Transverse colon (tissue), 4 donors: ENCODE measurements around the gene KPRP. TPM values are rescaled to one million over a fixed set of nuclear protein-coding genes. Genes with fewer than 3 reads are reported as not detected.

Experiments used
- DNase-seq: peaks from one replicate; pipeline ENCODE4 v3.0.0-alpha.2; 2019
- H3K27ac ChIP-seq, 4 donors: fragments of 200-600 bp; sonication (generic); 2 replicates each; pipeline ENCODE4 v1.5.1; 2016 to 2018; ENCODE audit warnings: inconsistent platforms in 4 of 4
- H3K27me3 ChIP-seq: fragments of 200-600 bp; sonication (generic); 2 replicates; pipeline ENCODE4 v1.5.1; 2017; ENCODE audit warnings: inconsistent platforms
- H3K36me3 ChIP-seq, 4 donors: fragments of 200-600 bp; sonication (generic); 2 replicates each; pipeline ENCODE4 v1.5.1; 2017 to 2019; ENCODE audit warnings: inconsistent platforms in 4 of 4
- H3K4me1 ChIP-seq, 4 donors: fragments of 200-600 bp; sonication (generic); 2 replicates each; pipeline ENCODE4 v1.5.1; 2017 to 2020; ENCODE audit warnings: inconsistent platforms in 4 of 4
- H3K4me3 ChIP-seq, 4 donors: fragments of 200-600 bp; sonication (generic); 1 replicate in 1 of 4; 2 replicates in 3 of 4; pipeline versions ENCODE4 v1.5.1 to v1.6.1; 2017 to 2019; ENCODE audit warnings: inconsistent platforms in 4 of 4
- H3K9me3 ChIP-seq, 2 donors: fragments of 200-600 bp; sonication (generic); 2 replicates each; pipeline ENCODE4 v1.5.1; 2017 to 2019; ENCODE audit warnings: inconsistent platforms in 2 of 2
- EP300 ChIP-seq: sonication (generic); formaldehyde crosslinking; IDR thresholded peaks from one replicate; pipeline ENCODE4 v1.6.1; 2017; ENCODE audit warnings: antibody characterized with exemption, low read depth
- POLR2A ChIP-seq: fragments of 450-650 bp; IDR thresholded peaks from one replicate; pipeline ENCODE4 v1.6.1; 2016; ENCODE audit warnings: antibody characterized with exemption, mild to moderate bottlenecking, moderate library complexity
- POLR2AphosphoS5 ChIP-seq, 3 donors: sonication (generic); formaldehyde crosslinking; IDR thresholded peaks; one replicate each; pipeline ENCODE4 v1.6.1; 2016; ENCODE audit warnings: antibody characterized with exemption in 3 of 3
- WGBS, 2 donors: methylation state at CpG; one replicate each; pipeline ENCODE4 v1.1.5; 2018; ENCODE audit warnings: low coverage in 1 of 2; 5-methylcytosine and 5-hydroxymethylcytosine counted together
- in situ Hi-C, 4 donors: fragments of 200-750 bp; cut with MboI; loops; one replicate each; pipeline versions ENCODE4 v1.15.0 to v1.15.1; 2017; ENCODE audit warnings: low sequenced_read_pairs in 3 of 4, low pct_ligation_motif_present in 1 of 4, low pct_unique_long_range_greater_than_20kb in 1 of 4
- intact Hi-C: fragments of 100-400 bp; cut with DNase I; formaldehyde crosslinking; loops from one replicate; pipeline ENCODE4 v1.15.1; 2023; ENCODE audit warnings: low total_unique reads
- total RNA-seq, 4 donors: library from RNA; depleted of rRNA; stranded (reverse); fragments of >200 nt; gene quantifications; one replicate each; pipeline ENCODE4 v1.1.0, GENCODE V29; 2016
- TF ChIP-seq, protein P1 (sequence below), 5 experiments: fragments of 200-600 bp in 3 of 5; fragments of 450-650 bp in 2 of 5; sonication (generic) in 3 of 5; IDR thresholded peaks; 1 replicate in 2 of 5; 2 replicates in 3 of 5; pipeline ENCODE4 v1.5.1; 2016 to 2017; ENCODE audit warnings: antibody characterized with exemption in 5 of 5, inconsistent platforms in 3 of 5, mild to moderate bottlenecking in 2 of 5, moderate library complexity in 1 of 5

The KPRP gene
- total RNA-seq, 4 donors from 2014 or later: not detected

DNA sequence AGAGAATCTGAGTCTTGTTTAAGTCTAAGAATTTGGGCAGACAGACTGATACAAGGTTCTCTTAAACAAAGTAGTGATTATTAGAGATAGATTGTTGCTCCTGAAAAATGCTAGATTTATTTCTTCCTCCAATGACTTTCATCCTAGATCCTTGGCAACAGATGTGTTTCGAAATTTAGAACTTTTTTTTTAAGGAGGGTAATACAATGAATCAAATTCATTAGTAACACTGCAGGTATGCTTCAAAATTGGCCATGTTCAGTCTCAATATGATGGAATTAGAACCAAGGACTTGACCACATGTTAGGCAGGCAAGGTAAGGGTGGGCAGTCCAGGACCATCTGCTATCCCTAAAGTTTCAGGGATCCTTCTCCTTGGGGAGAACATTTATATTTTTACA is 12.6 kb downstream of the KPRP start:
- Histone ChIP-seq H3K9me3 (no peaks in the 10 kb centered on the region), H3K27me3 (no peaks in the 10 kb centered on the region), H3K27ac (no peak overlapping the region), H3K36me3 (no peaks in the 10 kb centered on the region), H3K4me1 (no peaks in the 10 kb centered on the region), H3K4me3 (no peak overlapping the region)
- DNase-seq: no peak
- TF ChIP-seq, protein P1, sequence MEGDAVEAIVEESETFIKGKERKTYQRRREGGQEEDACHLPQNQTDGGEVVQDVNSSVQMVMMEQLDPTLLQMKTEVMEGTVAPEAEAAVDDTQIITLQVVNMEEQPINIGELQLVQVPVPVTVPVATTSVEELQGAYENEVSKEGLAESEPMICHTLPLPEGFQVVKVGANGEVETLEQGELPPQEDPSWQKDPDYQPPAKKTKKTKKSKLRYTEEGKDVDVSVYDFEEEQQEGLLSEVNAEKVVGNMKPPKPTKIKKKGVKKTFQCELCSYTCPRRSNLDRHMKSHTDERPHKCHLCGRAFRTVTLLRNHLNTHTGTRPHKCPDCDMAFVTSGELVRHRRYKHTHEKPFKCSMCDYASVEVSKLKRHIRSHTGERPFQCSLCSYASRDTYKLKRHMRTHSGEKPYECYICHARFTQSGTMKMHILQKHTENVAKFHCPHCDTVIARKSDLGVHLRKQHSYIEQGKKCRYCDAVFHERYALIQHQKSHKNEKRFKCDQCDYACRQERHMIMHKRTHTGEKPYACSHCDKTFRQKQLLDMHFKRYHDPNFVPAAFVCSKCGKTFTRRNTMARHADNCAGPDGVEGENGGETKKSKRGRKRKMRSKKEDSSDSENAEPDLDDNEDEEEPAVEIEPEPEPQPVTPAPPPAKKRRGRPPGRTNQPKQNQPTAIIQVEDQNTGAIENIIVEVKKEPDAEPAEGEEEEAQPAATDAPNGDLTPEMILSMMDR (IDR thresholded peaks at IDR 0.05): no peak
- TF ChIP-seq EP300: no peak
- TF ChIP-seq POLR2AphosphoS5 (IDR thresholded peaks at IDR 0.05): no peak
- TF ChIP-seq POLR2A: no peak
- intact Hi-C loops: no loop called here
- 67 to 70% methylated on average over 1 of the region's 1 CpG for WGBS, 2 donors
- in situ Hi-C loops: no loop called here

DNA sequence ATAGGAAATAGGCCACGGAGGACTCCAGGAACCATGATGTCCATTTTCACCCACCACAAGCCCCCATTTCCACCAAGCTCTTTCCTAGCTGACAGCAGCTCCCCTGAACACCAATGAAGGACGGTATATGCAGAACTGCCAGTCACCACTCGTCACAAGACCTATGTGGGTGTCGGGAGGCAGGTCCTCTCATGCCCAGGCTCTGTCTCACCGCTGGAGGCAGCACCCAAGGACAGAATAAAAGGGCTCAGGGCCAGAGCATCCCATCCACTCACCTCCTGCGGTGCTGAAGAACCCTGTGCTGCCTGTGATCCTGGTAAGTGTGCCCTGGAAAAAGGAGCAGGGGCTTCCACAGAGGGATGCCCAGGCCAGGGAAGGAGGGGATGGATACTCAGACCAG is 17.1 kb downstream of the KPRP start, which contains the start of gene LCE1F:
LCE1F (plus strand) TSS at position 266 of the 400 bp plus-strand sequence. CDS start 1,232 bp downstream, outside the sequence.
- Histone ChIP-seq H3K27ac (no peak within 1 kb of the TSS), H3K9me3 (no peaks in the 10 kb centered on the region), H3K4me1 (no peaks in the 10 kb centered on the region), H3K4me3 (no peak within 1 kb of the TSS), H3K27me3 (no peaks in the 10 kb centered on the region), H3K36me3 (no peaks in the 10 kb centered on the region)
- DNase-seq: no peak
- TF ChIP-seq POLR2A (no peak), EP300 (no peak), POLR2AphosphoS5 (IDR thresholded peaks at IDR 0.05) (no peak)
- TF ChIP-seq, protein P1 (IDR thresholded peaks at IDR 0.05): no peak
- intact Hi-C loops: no loop called here
- in situ Hi-C loops: no loop called here
- 58% methylated on average over 6 of the region's 6 CpGs; no CpG with 5 or more reads in 1 of the 2 donors for WGBS, 2 donors

DNA sequence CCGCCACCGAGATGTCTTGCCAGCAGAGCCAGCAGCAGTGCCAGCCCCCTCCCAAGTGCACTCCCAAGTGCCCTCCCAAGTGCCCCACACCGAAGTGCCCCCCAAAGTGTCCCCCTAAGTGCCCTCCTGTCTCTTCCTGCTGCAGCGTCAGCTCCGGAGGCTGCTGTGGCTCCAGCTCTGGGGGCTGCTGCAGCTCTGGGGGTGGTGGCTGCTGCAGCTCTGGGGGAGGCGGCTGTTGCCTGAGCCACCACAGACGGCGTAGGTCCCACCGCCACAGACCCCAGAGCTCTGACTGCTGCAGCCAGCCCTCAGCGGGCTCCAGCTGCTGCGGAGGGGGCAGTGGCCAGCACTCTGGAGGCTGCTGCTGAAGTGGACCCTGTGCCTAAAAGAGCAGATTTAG is 18.5 kb downstream of the KPRP start:
- Histone ChIP-seq H3K27me3 (no peaks in the 10 kb centered on the region), H3K4me1 (no peaks in the 10 kb centered on the region), H3K27ac (no peak overlapping the region), H3K36me3 (no peaks in the 10 kb centered on the region), H3K4me3 (no peak overlapping the region), H3K9me3 (no peaks in the 10 kb centered on the region)
- no peak for TF ChIP-seq EP300
- TF ChIP-seq, protein P1 (IDR thresholded peaks at IDR 0.05): no peak
- TF ChIP-seq POLR2AphosphoS5 (IDR thresholded peaks at IDR 0.05): no peak
- TF ChIP-seq POLR2A: no peak
- in situ Hi-C loops (no loop called here), intact Hi-C loops (no loop called here)
- 76 to 100% methylated on average over 1 to 10 of the region's 11 CpGs for WGBS, 2 donors
- no peak for DNase-seq

DNA sequence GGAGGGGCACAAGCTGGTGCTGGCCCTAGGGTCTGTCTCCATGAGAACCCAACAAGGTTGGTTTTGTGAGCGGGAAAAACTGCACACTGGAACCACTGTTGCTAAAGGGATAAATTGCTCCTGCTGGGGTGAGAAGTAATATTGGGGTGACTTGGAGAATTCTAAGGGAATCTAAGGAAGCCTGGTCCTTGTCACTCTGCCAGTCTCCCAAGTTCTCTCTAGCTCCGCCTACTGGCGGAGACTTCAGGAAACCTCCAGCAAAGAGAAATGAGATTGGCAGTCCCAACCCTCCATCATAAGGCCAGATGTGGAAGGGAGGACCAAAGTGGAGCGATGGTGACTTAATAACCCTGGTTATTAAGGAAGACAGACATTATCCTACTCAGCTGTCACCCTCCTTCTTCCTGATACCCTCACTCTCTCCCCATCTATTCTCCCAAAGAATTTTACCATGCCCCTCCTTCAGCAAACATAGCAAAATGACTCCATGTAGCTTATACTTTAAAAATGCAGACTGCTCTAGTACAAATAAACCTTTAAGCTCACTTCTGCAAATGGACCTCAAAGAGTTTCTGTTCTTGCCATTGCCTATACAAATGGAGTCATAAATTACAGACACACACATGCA is 19.8 kb downstream of the KPRP start:
- H3K36me3 ChIP-seq: no peaks in the 10 kb centered on the region
- no peaks in the 10 kb centered on the region for H3K4me1 ChIP-seq
- intact Hi-C loops: no loop called here
- no peak overlapping the region for H3K27ac ChIP-seq
- no peak overlapping the region for H3K4me3 ChIP-seq
- H3K9me3 ChIP-seq: no peaks in the 10 kb centered on the region
- no peaks in the 10 kb centered on the region for H3K27me3 ChIP-seq
- WGBS, 2 donors: 48% methylated on average over 4 of the region's 4 CpGs; no CpG with 5 or more reads in 1 of the 2 donors
- in situ Hi-C loops: no loop called here
- DNase-seq: no peak
- TF ChIP-seq EP300: no peak
- TF ChIP-seq POLR2A: no peak
- TF ChIP-seq, protein P1 (IDR thresholded peaks at IDR 0.05): no peak
- TF ChIP-seq POLR2AphosphoS5 (IDR thresholded peaks at IDR 0.05): no peak
